Adrenal gland (tissue), 12 donors: Measurements from ENCODE around the gene TUBA8. TPM values are rescaled to one million over a fixed set of nuclear protein-coding genes. Genes with fewer than 3 reads are reported as not detected.

Experiments
- DNase-seq, 7 donors: peaks; one replicate each; pipeline ENCODE4 v3.0.0-alpha.2; 2019 to 2020
- H3K27ac ChIP-seq, 5 donors: fragments of 200-600 bp; sonication (generic) in 4 of 5; 1 replicate in 3 of 5; 2 replicates in 2 of 5; pipeline versions ENCODE4 v1.5.1 to v1.8.0; 2016 to 2020; ENCODE audit warnings: mild to moderate bottlenecking in 1 of 5
- H3K27me3 ChIP-seq: fragments of 200-600 bp; 2 replicates; pipeline ENCODE4 v1.8.0; 2021
- H3K36me3 ChIP-seq, 2 donors: fragments of 200-600 bp; replicated peaks in 1 of 2; 1 replicate in 1 of 2; 2 replicates in 1 of 2; pipeline versions ENCODE4 v1.5.1 to v1.8.0; 2018 to 2022
- H3K4me1 ChIP-seq, 2 donors: fragments of 200-600 bp; replicated peaks in 1 of 2; 1 replicate in 1 of 2; 2 replicates in 1 of 2; pipeline versions ENCODE4 v1.5.1 to v1.8.0; 2018 to 2021
- H3K4me3 ChIP-seq, 4 donors: fragments of 200-600 bp; sonication (generic) in 3 of 4; one replicate each; pipeline ENCODE4 v1.5.1; 2016 to 2018
- H3K9me3 ChIP-seq, 3 donors: fragments of 200-600 bp; sonication (generic) in 1 of 3; replicated peaks in 1 of 3; 1 replicate in 2 of 3; 2 replicates in 1 of 3; pipeline versions ENCODE4 v1.5.1 to v1.8.0; 2016 to 2021
- CTCF ChIP-seq, 6 experiments: fragments of 450-650 bp in 4 of 6; fragments of 200-600 bp in 2 of 6; sonication (generic) in 1 of 6; IDR thresholded peaks; 1 replicate in 5 of 6; 2 replicates in 1 of 6; pipeline versions ENCODE4 v1.5.1 to v1.8.0; 2016 to 2021; ENCODE audit warnings: antibody characterized with exemption in 6 of 6, mild to moderate bottlenecking in 2 of 6, moderate library complexity in 1 of 6
- POLR2A ChIP-seq, 2 donors: fragments of 450-650 bp; IDR thresholded peaks; one replicate each; pipeline ENCODE4 v1.6.1; 2017; ENCODE audit warnings: antibody characterized with exemption in 2 of 2, mild to moderate bottlenecking in 2 of 2, moderate library complexity in 1 of 2
- WGBS, 4 donors: extraction: QIAGEN DNeasy Blood & Tissue Kit in 2 of 4; methylation state at CpG; one replicate each; pipeline versions ENCODE4 v1.1.5 to v1.1.7; 2013 to 2017; 5-methylcytosine and 5-hydroxymethylcytosine counted together
- intact Hi-C, 2 donors: fragments of 100-400 bp; cut with DNase I; formaldehyde crosslinking; loops; one replicate each; pipeline versions ENCODE4 v1.14.1 to v1.15.0; 2022 to 2023
- polyA plus RNA-seq, 3 donors: library from polyadenylated mRNA; stranded (reverse); fragments of 200-250 nt in 2 of 3; fragments of 350-450 nt in 1 of 3; fragmentation: Illumina TruSeq in 1 of 3; extraction: RNeasy Lipid Tissue Mini Kit (QIAGEN cat#74804) in 1 of 3; gene quantifications; one replicate each; pipeline ENCODE4 v1.2.3, GENCODE V29; 2013 to 2014
- total RNA-seq, 9 donors: library from RNA; depleted of rRNA in 4 of 9; stranded (reverse); fragments of >200 nt in 4 of 9; fragments of 120-200 nt in 1 of 9; fragmentation: NEBNext Ultra II Directional in 1 of 9; extraction: Animal tissue kit (Norgen Biotek cat#: 25700) in 1 of 9; gene quantifications; one replicate each; pipeline versions ENCODE4 v1.1.0 to v1.2.4, GENCODE V29; 2013 to 2023
- donor health status: healthy with polysubstance abuse.
- donor health status: Bipolar disorder and iron deficiency.
- donor health status: DM: yes; HTN: yes; CAD: no.
- donor health status: DM: no; HTN: no; CAD: no.
- donor health status: DM: no; HTN: no; CAD: no.
- donor health status: DM: yes; HTN: yes; CAD: no.

The TUBA8 gene
- total and polyA plus RNA-seq, 12 donors, result 0.65 to 4.3 (median 1.8) TPM

DNA sequence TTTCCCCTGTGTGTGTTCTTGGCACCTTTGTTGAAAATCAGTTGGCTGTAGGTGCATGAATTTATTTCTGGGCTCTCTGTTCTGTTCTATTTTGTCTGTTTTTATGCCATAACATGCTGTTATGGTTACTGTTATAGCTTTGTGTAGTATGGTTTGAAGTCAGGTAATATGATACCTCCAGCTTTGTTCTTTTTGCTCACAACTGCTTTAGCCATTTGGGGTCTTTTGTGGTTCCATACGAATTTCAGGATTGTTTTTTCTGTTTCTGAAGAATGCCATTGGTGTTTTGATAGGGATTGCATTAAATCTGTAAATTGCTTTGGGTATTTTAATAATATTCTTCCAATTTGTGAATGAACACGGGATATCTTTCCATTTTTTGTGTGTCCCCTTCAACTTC lies 28.1 kb upstream of the TUBA8 start:
- no peak for DNase-seq
- Histone ChIP-seq H3K9me3 (no peaks in the 10 kb centered on the region), H3K4me3 (no peak overlapping the region), H3K27ac (no peak overlapping the region), H3K27me3 (no peaks in the 10 kb centered on the region), H3K4me1 (peaks cover 11 to 14% of the 10 kb centered on the region in 2 donors), H3K36me3 (peaks cover 0 to 75% of the 10 kb centered on the region in 2 donors)
- TF ChIP-seq CTCF (IDR thresholded peaks at IDR 0.05), result no peak
- TF ChIP-seq POLR2A (IDR thresholded peaks at IDR 0.05), result no peak
- intact Hi-C loops, result no loop called here
- WGBS, 4 donors, result 65 to 79% (median 74%) methylated on average over 2 of the region's 2 CpGs

GRCh38 chr22:18083406-18083805 lies 27.2 kb upstream of the TUBA8 start:
- Histone ChIP-seq H3K4me1 (peaks cover 10 to 17% of the 10 kb centered on the region in 2 donors), H3K4me3 (no peak overlapping the region), H3K9me3 (no peaks in the 10 kb centered on the region), H3K36me3 (peaks cover 0 to 85% of the 10 kb centered on the region in 2 donors), H3K27ac (no peak overlapping the region), H3K27me3 (no peaks in the 10 kb centered on the region)
- DNase-seq, result no peak
- 89 to 95% (median 92%) methylated on average over 8 to 10 of the region's 10 CpGs for WGBS, 4 donors
- TF ChIP-seq CTCF (IDR thresholded peaks at IDR 0.05), result no peak
- TF ChIP-seq POLR2A (IDR thresholded peaks at IDR 0.05), result no peak
- intact Hi-C loops, result no loop called here

GRCh38 chr22:18085188-18085587 lies 25.4 kb upstream of the TUBA8 start:
- H3K9me3 ChIP-seq, result no peaks in the 10 kb centered on the region
- no peak overlapping the region for H3K27ac ChIP-seq
- H3K36me3 ChIP-seq, result peaks cover 0 to 83% of the 10 kb centered on the region in 2 donors
- H3K4me3 ChIP-seq, result no peak overlapping the region
- peaks cover 0 to 8% of the 10 kb centered on the region in 2 donors for H3K4me1 ChIP-seq
- no peaks in the 10 kb centered on the region for H3K27me3 ChIP-seq
- DNase-seq, result no peak
- no peak for TF ChIP-seq POLR2A (IDR thresholded peaks at IDR 0.05)
- no peak for TF ChIP-seq CTCF (IDR thresholded peaks at IDR 0.05)
- intact Hi-C loops, result no loop called here

DNA sequence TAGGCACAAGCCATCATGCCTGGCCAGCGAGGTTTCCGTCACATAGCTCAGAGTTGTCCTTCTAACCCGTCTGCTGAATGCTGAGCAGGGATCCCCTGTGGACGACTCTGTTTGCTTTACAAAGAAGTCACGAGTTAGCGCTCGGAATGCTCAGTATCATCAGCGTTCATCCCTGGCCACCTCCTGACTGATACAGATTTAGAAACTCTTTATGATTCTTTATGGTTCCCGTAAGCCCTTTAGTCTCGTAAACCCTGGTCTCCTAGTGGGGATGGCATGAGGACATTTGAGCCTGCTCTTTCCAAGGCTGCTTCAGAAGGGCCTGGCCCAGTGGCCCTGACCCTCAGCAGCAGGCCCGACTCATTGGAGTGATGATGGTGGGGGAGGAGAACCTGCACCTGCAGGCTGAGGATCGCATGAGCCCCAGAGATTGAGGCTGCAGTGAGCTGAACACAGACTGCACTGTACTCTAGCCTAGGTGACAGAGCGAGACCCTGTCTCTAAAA lies 23.2 kb upstream of the TUBA8 start:
- no peak for DNase-seq
- Histone ChIP-seq H3K4me1 (peaks cover 12 to 18% of the 10 kb centered on the region in 2 donors), H3K4me3 (no peak overlapping the region), H3K27ac (no peak overlapping the region), H3K27me3 (no peaks in the 10 kb centered on the region), H3K36me3 (peaks cover 0 to 64% of the 10 kb centered on the region in 2 donors), H3K9me3 (no peaks in the 10 kb centered on the region)
- TF ChIP-seq CTCF (IDR thresholded peaks at IDR 0.05), result no peak
- no peak for TF ChIP-seq POLR2A (IDR thresholded peaks at IDR 0.05)
- 63 to 76% (median 67%) methylated on average over 10 to 13 of the region's 13 CpGs for WGBS, 4 donors
- intact Hi-C loops, result no loop called here
